Activated CD8-positive, alpha-beta T cell treated with anti-CD3 and anti-CD28 coated beads for 36 hours (primary cell): ENCODE data around the gene NFIL3. TPM values are rescaled to one million over a fixed set of nuclear protein-coding genes. Genes with fewer than 3 reads are reported as not detected.

ENCODE experiments used
- ATAC-seq: fragments of 200-7000 bp; cut with Tn5 transposase; one replicate; pipeline ENCODE4 v1.10.0; 2021; ENCODE audit warnings: mild to moderate bottlenecking, moderate library complexity
- CTCF ChIA-PET: fragments of 350-600 bp; sonication (Branson Sonifier 250); formaldehyde crosslinking; loops from one replicate; lab custom pipeline; 2021; ENCODE audit warnings: antibody characterized with exemption; lab: Charles Lee
- POLR2A ChIA-PET: fragments of 350-600 bp; sonication (Branson Sonifier 250); formaldehyde crosslinking; loops from one replicate; lab custom pipeline; 2021; ENCODE audit warnings: antibody characterized with exemption; lab: Charles Lee
- DNase-seq: peaks from one replicate; pipeline ENCODE4 v3.0.0-alpha.2; 2020
- H3K27ac Mint-ChIP-seq: one replicate; pipeline ENCODE4 v1.8.0; 2021; ENCODE audit warnings: mild to moderate bottlenecking, mixed read lengths
- H3K27me3 Mint-ChIP-seq: one replicate; pipeline ENCODE4 v1.8.0; 2021; ENCODE audit warnings: mixed read lengths
- H3K36me3 Mint-ChIP-seq: one replicate; pipeline ENCODE4 v1.8.0; 2021; ENCODE audit warnings: low read depth, mixed read lengths
- H3K4me1 Mint-ChIP-seq: one replicate; pipeline ENCODE4 v1.8.0; 2021; ENCODE audit warnings: low read depth, mixed read lengths
- H3K4me3 Mint-ChIP-seq: one replicate; pipeline ENCODE4 v1.8.0; 2021; ENCODE audit warnings: mild to moderate bottlenecking, moderate library complexity, mixed read lengths
- H3K9me3 Mint-ChIP-seq: one replicate; pipeline ENCODE4 v1.8.0; 2021; ENCODE audit warnings: mixed read lengths
- CTCF ChIP-seq: fragments of 200-600 bp; IDR thresholded peaks from one replicate; pipeline ENCODE4 v1.8.0; 2022; ENCODE audit warnings: antibody characterized with exemption, mild to moderate bottlenecking
- intact Hi-C: fragments of 100-400 bp; cut with micrococcal nuclease; formaldehyde crosslinking; loops from one replicate; pipeline ENCODE4 v1.10.0; 2022
- total RNA-seq, 2 experiments: library from RNA; stranded (reverse); gene quantifications; one replicate each; pipeline ENCODE4 v1.2.3, GENCODE V29; 2021

Gene NFIL3
- total RNA-seq, 2 experiments from 2014 or later: 76.2 to 78.3 TPM

GRCh38 chr9:91422758-91423711, 597 bp downstream of the NFIL3 start:
- ChIA-PET CTCF (interaction anchor here (0.6 to 6.7 kb wide), 8 partner anchors 10 to 508 kb away, joined by 3 to 60 read pairs (median 4); partner anchors contain the start of gene AUH), POLR2A (interaction anchor here (0.6 to 4.8 kb wide), 14 partner anchors 64 to 458 kb away, joined by 3 to 32 read pairs (median 4); no protein-coding TSS in a partner anchor)
- H3K36me3 Mint-ChIP-seq: peaks cover 32% of the 10 kb centered on the region
- ATAC-seq (peak; percentile 34), DNase-seq (peak; percentile 74)
- H3K4me3 Mint-ChIP-seq: peak overlapping the region; percentile 99
- H3K4me1 Mint-ChIP-seq: peaks cover 58% of the 10 kb centered on the region
- peak; percentile 30 for TF ChIP-seq CTCF
- no peaks in the 10 kb centered on the region for H3K9me3 Mint-ChIP-seq
- intact Hi-C loops: loop anchor here (5.0 kb wide), 1 partner anchor 216 kb away; no protein-coding TSS in a partner anchor
- H3K27me3 Mint-ChIP-seq: peaks cover 4% of the 10 kb centered on the region
- peak overlapping the region; percentile 88 for H3K27ac Mint-ChIP-seq

GRCh38 chr9:91421971-91422757, 1.5 kb downstream of the NFIL3 start:
- POLR2A ChIA-PET: interaction anchor here (0.6 to 4.8 kb wide), 6 partner anchors 75 to 457 kb away, joined by 3 to 17 read pairs (median 4); no protein-coding TSS in a partner anchor
- Mint-ChIP-seq H3K27me3 (peaks cover 4% of the 10 kb centered on the region), H3K9me3 (no peaks in the 10 kb centered on the region), H3K4me1 (peaks cover 59% of the 10 kb centered on the region), H3K4me3 (peak overlapping the region; percentile 99), H3K36me3 (peaks cover 34% of the 10 kb centered on the region), H3K27ac (peak overlapping the region; percentile 88)
- CTCF ChIA-PET: interaction anchor here (0.6 to 1.6 kb wide), 3 partner anchors 18 to 277 kb away, joined by 3 read pairs; no protein-coding TSS in a partner anchor
- DNase-seq: no peak
- intact Hi-C loops: loop anchor here (5.0 kb wide), 1 partner anchor 215 kb away; no protein-coding TSS in a partner anchor
- TF ChIP-seq CTCF: no peak
- no peak for ATAC-seq

- peaks cover 38% of the 10 kb centered on the region for H3K36me3 Mint-ChIP-seq
- peaks cover 4% of the 10 kb centered on the region for H3K27me3 Mint-ChIP-seq
- POLR2A ChIA-PET: interaction anchor here (0.7 to 4.8 kb wide), 8 partner anchors 10 to 694 kb away, joined by 3 to 17 read pairs (median 3); partner anchors contain the start of gene SPTLC1
- ATAC-seq (no peak), DNase-seq (peak; percentile 46)
- H3K27ac Mint-ChIP-seq: peak overlapping the region; percentile 88
- no peaks in the 10 kb centered on the region for H3K9me3 Mint-ChIP-seq
- CTCF ChIA-PET: interaction anchor here (1.1 to 1.6 kb wide), 4 partner anchors 11 to 506 kb away, joined by 3 read pairs; no protein-coding TSS in a partner anchor
- peak; percentile 46 for TF ChIP-seq CTCF
- intact Hi-C loops: loop anchor here (5.0 kb wide), 1 partner anchor 214 kb away; no protein-coding TSS in a partner anchor
- peak overlapping the region; percentile 99 for H3K4me3 Mint-ChIP-seq
- H3K4me1 Mint-ChIP-seq: peaks cover 62% of the 10 kb centered on the region
These were observed 2.4 kb downstream of the NFIL3 start for GRCh38 chr9:91421128-91421765.

GRCh38 chr9:91420501-91421127, 3.0 kb downstream of the NFIL3 start:
- peaks cover 62% of the 10 kb centered on the region for H3K4me1 Mint-ChIP-seq
- TF ChIP-seq CTCF: no peak
- intact Hi-C loops: loop anchor here (5.0 kb wide), 1 partner anchor 213 kb away; no protein-coding TSS in a partner anchor
- ATAC-seq (no peak), DNase-seq (no peak)
- ChIA-PET POLR2A (interaction anchor here (0.7 to 4.8 kb wide), 9 partner anchors 9 to 326 kb away, joined by 3 to 17 read pairs (median 3); no protein-coding TSS in a partner anchor), CTCF (interaction anchor here (1.5 to 1.6 kb wide), 3 partner anchors 11 to 505 kb away, joined by 3 read pairs; no protein-coding TSS in a partner anchor)
- H3K36me3 Mint-ChIP-seq: peaks cover 40% of the 10 kb centered on the region
- H3K4me3 Mint-ChIP-seq: peak overlapping the region; percentile 99
- peak overlapping the region; percentile 58 for H3K27ac Mint-ChIP-seq
- H3K27me3 Mint-ChIP-seq: peaks cover 4% of the 10 kb centered on the region
- no peaks in the 10 kb centered on the region for H3K9me3 Mint-ChIP-seq
